ENCODE results near the gene ZFAND3. TPM values are rescaled to one million over a fixed set of nuclear protein-coding genes. Genes with fewer than 3 reads are reported as not detected.

ZFAND3 gene
- total and polyA plus RNA-seq, 10 of the 15 experiments (the other 5 are each of a cell fraction or from before 2014, with no cell fraction given): 0.90 to 34.4 (median 16.3) TPM

DNA sequence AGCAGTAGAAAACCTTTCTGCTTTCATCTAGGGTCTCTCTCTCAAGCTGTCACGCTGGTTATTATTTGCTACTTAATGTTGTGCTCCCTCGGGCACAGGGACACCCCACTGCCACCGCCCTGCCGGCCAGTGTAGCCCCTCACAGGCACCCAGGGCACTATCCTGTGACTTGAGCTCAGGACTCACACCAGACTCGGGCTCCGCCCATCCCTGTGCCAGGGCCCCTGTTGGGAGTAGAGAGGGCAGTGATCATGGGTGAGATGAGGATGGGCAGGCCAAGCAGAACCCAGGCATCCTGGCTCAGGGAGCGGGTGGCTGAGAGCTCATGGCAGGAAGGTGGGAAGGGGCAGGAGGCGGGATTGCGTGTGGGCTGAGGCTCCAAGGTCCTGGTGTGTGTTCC lies 371.9 kb downstream of the ZFAND3 start:
- Histone ChIP-seq H3K36me3 (ENCODE audit: control insufficient read depth in 2 of 2, insufficient read depth in 2 of 2, low read length in 1 of 2) (no peaks in the 10 kb centered on the region; a peak in 1 of 4 replicates), H4K20me1 (ENCODE audit: control insufficient read depth, insufficient read depth) (no peaks in the 10 kb centered on the region), H3K4me2 (ENCODE audit: control insufficient read depth, insufficient read depth) (no peak overlapping the region), H3K9me3 (replicated peaks; ENCODE audit: control insufficient read depth, insufficient read depth, low read length) (no peaks in the 10 kb centered on the region), H2AFZ (ENCODE audit: control insufficient read depth, low read depth, low read length) (no peak overlapping the region), H3K4me1 (ENCODE audit: control insufficient read depth, insufficient read depth, low read length) (no peaks in the 10 kb centered on the region), H3K4me3 (no peak overlapping the region), H3K79me2 (ENCODE audit: control insufficient read depth, insufficient read depth, low read length) (no peaks in the 10 kb centered on the region), H3K9ac (ENCODE audit: control insufficient read depth, insufficient read depth, low read length) (no peak overlapping the region), H3K27me3 (replicated peaks in 1 of 2; ENCODE audit: control insufficient read depth in 2 of 2, insufficient read depth in 2 of 2, low read length in 1 of 2) (no peaks in the 10 kb centered on the region), H3K27ac (ENCODE audit: control insufficient read depth, insufficient read depth) (no peak overlapping the region)
- FAIRE-seq (no peak), DNase-seq (ENCODE audit: low read depth, low spot score) (no peak), ATAC-seq (no peak)
- WGBS (ENCODE audit: insufficient coverage, insufficient replicate concordance, low lambda C conversion rate, missing lambda C conversion rate): 77% methylated on average over 9 of the region's 9 CpGs
- intact Hi-C loops (cut with micrococcal nuclease; ENCODE audit: unreplicated experiment) (no loop called here), in situ Hi-C loops (cut with MboI) (no loop called here)
- RAD21 ChIA-PET (ENCODE audit: unreplicated experiment): no interaction called here
- BruUV-seq (replicated peaks): no TSS peak
- CTCF ChIA-PET: no interaction called here
- TF ChIP-seq YBX1 (IDR thresholded peaks at IDR 0.05) (no peak), SIN3A (IDR thresholded peaks at IDR 0.05; ENCODE audit: low read depth, low read length) (no peak), BHLHE40 (IDR thresholded peaks at IDR 0.05; ENCODE audit: borderline replicate concordance in 1 of 2, low read depth in 2 of 2, low read length in 1 of 2) (no peak), CEBPB (IDR thresholded peaks at IDR 0.05; ENCODE audit: borderline replicate concordance in 1 of 2, low read depth in 2 of 2, low read length in 2 of 2) (no peak), ZNF217 (IDR thresholded peaks at IDR 0.05) (no peak), ZNF592 (IDR thresholded peaks at IDR 0.05) (no peak), SMC3 (IDR thresholded peaks at IDR 0.05; ENCODE audit: borderline replicate concordance, low read length) (no peak), HDAC2 (IDR thresholded peaks at IDR 0.05) (no peak), MTA2 (IDR thresholded peaks at IDR 0.05; ENCODE audit: low read depth) (no peak), CBFB (IDR thresholded peaks at IDR 0.05; ENCODE audit: low read depth) (no peak), MEF2A (IDR thresholded peaks at IDR 0.05; ENCODE audit: insufficient read depth, low read depth, low read length) (no peak), ZNF274 (IDR thresholded peaks at IDR 0.05; ENCODE audit: insufficient read depth, insufficient read length) (no peak), CBX5 (IDR thresholded peaks at IDR 0.05; ENCODE audit: low read depth) (no peak), RFX5 (IDR thresholded peaks at IDR 0.05; ENCODE audit: low read depth, low read length) (no peak)
- SMC1A ChIA-PET (ENCODE audit: uncharacterized antibody, unreplicated experiment): no interaction called here
- POLR2A ChIA-PET: no interaction called here
